HG02678 (cell line): Measurements from ENCODE around the gene PLAAT5.
"Not testable (repeated sequence)": the region's sequence is repeated elsewhere in the genome, so short reads cannot be mapped to it uniquely, and the experiment has no call there.

Experiments
- ATAC-seq: cut with Tn5 transposase; IDR thresholded peaks from one replicate; pipeline ENCODE4 v1.9.1; 2021; ENCODE audit warnings: mild to moderate bottlenecking, moderate library complexity; ENCODE audit not compliant: unreplicated experiment

Gene PLAAT5

DNA sequence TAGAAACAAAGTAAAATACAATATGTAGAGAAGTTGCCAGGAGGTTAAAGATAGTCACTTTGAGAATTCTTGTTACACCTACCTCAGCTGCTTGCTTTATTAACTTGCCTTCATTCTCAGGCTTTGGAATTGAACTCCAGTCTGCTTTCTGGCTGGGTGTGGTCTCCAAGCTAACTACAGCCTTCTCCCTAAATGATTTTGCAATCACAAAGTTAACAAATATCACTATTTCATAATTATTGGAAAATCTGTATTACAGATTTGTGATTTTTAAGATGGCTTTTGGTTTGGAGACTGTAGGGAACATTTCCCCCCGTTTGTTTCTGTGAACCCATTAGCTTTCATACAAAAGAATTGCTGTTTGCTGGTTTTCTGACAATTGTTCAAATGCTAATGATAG is 2.2 kb downstream of the PLAAT5 start:
- no peak for ATAC-seq

DNA sequence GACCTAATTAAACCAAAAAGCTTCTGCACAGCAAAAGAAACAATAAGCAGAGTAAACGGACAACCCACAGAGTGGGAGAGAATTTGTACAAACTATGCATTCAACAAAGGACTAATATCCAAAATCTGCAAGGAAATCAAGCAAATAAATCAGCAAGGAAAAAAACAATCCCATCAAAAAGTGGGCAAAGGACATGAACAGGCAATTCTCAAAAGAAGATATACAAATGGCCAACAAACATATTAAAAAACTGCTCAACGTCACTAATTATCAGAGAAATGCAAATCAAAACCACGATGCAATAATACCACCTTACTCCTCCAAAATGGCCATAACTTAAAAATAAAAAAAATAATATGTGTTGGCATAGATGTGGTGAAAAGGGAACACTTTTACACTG is 5.2 kb downstream of the PLAAT5 start:
- ATAC-seq, result no peak

- ATAC-seq, result no peak
These were observed 10.9 kb downstream of the PLAAT5 start for GRCh38 chr11:63480039-63480438.

GRCh38 chr11:63478896-63479295 is 12.1 kb downstream of the PLAAT5 start:
- no peak for ATAC-seq

DNA sequence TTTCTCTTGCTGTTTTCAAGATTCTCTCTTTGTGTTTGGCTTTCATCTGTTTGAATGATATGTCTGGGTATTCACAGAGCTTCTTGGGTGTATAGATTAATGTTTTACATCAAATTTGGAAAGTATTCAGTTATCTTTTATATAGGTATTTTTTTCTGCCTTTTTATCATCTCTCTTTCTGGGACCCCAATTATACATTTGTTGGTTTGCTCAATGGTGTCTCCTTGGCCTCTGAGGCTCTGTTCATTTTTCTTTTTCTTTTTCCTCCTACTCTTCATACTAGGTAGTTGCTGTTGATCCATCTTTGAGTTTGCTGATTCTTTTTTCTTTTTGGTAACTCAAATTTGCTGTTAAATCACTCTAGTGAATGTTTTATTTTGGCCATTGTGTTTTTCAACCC is 14.3 kb downstream of the PLAAT5 start:
- ATAC-seq, result no peak

- ATAC-seq, result no peak
These were observed 18.6 kb downstream of the PLAAT5 start for GRCh38 chr11:63472372-63472771.

DNA sequence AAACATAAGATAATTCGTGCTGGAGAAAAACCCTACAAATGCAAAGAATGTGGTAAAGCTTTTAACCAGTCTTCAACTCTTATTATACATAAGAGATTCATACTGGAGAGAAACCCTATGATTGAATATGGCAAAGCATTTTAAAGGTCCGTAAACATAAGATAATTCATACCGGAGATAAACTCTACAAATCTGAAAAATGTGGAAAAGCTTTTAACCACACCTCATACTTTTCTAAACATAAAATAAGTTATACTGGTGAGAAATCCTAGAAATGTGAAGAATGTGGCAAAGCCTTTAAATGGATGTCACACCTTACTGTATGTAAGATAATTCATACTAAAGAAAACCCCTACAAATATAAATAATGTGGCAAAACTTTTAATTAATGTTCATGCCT is 20.7 kb downstream of the PLAAT5 start:
- no peak for ATAC-seq

DNA sequence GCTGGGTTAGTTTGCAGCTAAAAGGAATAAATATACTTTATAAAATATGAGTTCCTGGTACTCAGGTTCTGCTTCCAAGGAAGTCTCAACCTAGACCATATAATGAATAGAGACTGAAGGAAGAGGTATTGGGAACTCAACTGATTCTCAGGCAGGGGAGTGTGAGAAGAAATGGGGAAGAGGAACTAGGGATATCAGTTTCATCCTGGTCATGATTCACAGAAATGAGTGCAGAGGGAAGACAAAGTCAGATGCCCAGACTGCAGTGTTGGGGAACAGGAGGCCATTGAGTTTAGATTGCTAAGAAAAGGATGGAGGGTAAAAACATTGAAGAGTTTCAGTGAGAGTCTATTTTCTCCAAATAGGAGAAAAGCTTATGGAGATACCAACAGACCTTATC is 28.8 kb downstream of the PLAAT5 start:
- no peak for ATAC-seq

DNA sequence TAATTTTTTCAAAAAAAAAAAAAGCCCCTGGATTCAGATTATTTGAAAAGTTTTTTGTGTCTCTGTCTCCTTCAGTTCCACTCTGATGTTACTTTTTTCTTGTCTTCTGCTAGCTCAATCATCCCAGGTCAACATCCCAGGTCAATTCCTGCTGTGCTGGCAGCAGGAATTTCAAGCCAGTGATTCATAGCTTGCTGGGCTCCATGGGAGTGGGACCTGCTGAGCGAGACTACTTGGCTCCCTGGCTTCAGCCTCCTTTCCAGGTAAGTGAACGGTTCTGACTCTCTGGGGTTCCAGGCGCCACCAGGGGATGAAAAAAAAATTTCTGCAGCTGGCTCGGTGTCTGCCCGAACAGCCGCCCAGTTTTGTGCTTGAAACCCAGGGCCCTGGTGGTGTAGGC is 31.4 kb downstream of the PLAAT5 start:
- ATAC-seq, result no peak

GRCh38 chr11:63448646-63449045 is 42.3 kb downstream of the PLAAT5 start:
- no peak for ATAC-seq

DNA sequence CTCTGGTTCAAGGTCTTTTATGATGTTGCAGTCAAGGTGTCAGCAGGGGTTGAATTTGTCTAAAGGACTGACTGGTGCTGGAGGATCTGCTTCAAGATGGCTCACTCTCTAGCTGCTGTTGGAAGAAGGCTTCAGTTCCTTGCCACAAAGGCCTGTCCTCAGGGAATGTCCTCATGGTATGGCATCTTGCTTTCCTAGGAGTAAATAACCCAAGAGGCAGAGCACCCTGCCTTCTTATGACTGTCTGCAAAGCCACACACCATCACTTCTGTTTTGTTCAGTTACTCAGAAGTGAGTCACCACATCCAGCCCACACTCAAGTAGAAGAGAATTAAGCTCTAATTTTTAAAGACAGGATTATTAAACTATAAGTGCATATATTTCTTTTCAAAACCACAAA is 45.2 kb downstream of the PLAAT5 start:
- no peak for ATAC-seq

- ATAC-seq, result no peak
These were observed 45.8 kb downstream of the PLAAT5 start for GRCh38 chr11:63445118-63445517.

DNA sequence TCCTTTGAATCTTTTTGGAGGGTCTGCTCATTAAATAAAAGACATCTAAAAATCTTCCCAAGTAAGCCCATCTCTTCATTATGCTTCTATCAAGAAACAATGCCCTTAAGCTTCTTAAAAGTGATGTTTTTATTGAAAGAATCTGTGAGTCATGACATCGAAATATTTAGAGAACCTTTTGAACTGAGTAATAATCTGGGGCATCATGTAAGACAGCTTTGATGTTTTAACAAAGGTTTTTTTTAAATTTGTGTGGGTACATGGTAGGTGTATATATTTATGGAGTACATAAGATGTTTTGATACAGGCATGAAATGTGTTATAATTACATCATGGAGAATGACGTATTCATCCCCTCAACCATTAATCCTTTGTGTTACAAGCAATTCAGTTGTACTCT is 46.8 kb downstream of the PLAAT5 start:
- no peak for ATAC-seq

DNA sequence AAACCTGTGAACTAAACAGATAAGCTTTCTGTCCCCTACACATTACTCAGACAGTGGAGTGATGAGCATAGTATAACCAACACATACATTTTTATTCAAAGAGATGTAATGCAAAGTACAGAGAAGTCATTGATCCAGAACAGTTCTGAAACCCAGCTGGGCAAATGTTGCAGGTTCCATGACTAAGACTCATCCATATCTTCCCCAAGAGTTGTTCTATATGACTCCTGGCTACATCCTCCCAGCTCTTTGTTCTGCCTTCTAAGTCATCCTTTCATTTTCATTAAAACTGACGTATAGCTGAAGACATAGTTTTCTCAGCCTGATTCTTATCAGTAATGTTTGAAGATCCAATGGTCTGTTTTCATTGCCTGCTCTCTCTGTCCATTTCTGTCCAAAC is 47.3 kb downstream of the PLAAT5 start:
- ATAC-seq, result no peak

GRCh38 chr11:63435831-63436230 is 55.1 kb downstream of the PLAAT5 start:
- not testable (repeated sequence) for ATAC-seq

DNA sequence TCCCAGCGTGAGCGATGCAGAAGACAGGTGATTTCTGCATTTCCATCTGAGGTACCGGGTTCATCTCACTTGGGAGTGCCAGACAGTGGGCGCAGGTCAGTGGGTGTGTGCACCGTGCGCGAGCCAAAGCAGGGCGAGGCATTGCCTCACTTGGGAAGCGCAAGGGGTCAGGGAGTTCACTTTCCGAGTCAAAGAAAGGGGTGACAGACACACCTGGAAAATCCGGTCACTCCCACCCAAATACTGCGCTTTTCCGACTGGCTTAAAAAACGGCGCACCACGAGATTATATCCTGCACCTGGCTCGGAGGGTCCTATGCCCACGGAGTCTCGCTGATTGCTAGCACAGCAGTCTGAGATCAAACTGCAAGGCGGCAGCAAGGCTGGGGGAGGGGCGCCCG is 55.6 kb downstream of the PLAAT5 start:
- not testable (repeated sequence) for ATAC-seq

DNA sequence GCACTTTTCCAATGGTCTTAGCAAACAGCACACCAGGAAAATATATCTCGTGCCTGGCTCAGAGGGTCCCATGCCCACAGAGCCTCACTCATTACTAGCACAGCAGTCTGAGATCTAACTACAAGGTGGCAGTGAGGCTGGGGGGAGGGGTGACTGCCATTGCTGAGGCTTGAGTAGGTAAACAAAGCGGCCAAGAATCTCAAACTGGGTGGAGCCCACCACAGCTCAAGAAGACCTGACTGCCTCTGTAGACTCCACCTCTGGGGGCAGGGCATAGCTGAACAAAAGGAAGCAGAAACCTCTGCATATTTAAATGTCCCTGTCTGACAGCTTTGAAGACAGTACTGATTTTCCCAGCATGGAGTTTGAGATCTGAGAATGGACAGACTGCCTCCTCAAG is 60.2 kb downstream of the PLAAT5 start:
- not testable (repeated sequence) for ATAC-seq

DNA sequence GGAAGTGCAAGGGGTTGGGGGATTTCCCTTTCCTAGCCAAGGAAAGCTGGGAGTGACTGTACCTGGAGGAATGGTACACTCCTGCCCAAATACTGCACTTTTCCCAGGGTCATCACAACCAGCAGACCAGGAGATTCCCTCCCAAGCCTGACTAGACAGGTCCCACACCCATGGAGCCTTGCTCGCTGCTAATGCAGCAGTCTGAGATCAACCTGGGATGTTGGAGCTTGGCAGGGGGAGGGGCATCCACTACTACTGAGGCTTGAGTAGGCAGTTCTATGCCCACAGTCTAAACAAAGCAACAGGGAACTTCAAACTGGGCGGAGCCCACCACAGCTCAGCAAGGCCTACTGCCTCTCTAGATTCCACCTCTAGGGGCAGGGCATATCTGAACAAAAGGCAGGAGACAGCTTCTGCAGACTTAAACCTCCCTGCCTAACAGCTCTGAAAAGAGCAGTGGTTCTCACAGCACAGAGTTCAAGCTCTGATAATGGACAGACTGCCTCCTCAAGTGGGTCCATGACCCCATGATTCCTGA is 62.9 kb downstream of the PLAAT5 start:
- no peak for ATAC-seq

- peak; percentile 58 for ATAC-seq
These were observed 73.7 kb downstream of the PLAAT5 start for GRCh38 chr11:63417174-63417852.
